Measurements from ENCODE around the gene KIF16B. TPM values are rescaled to one million over a fixed set of nuclear protein-coding genes. Genes with fewer than 3 reads are reported as not detected.
A peak's percentile ranks its signal among the peaks of the same experiment; 100 is the strongest.

Gene KIF16B
- 11.0 and 13.4 TPM in 2 replicates for total RNA-seq

- peak within 1 kb of the TSS; percentile 80 for H3K4me3 ChIP-seq (ENCODE audit: low read depth, low read length)
- TF ChIP-seq, protein P1, sequence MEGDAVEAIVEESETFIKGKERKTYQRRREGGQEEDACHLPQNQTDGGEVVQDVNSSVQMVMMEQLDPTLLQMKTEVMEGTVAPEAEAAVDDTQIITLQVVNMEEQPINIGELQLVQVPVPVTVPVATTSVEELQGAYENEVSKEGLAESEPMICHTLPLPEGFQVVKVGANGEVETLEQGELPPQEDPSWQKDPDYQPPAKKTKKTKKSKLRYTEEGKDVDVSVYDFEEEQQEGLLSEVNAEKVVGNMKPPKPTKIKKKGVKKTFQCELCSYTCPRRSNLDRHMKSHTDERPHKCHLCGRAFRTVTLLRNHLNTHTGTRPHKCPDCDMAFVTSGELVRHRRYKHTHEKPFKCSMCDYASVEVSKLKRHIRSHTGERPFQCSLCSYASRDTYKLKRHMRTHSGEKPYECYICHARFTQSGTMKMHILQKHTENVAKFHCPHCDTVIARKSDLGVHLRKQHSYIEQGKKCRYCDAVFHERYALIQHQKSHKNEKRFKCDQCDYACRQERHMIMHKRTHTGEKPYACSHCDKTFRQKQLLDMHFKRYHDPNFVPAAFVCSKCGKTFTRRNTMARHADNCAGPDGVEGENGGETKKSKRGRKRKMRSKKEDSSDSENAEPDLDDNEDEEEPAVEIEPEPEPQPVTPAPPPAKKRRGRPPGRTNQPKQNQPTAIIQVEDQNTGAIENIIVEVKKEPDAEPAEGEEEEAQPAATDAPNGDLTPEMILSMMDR (IDR thresholded peaks at IDR 0.05; ENCODE audit: insufficient read depth, low read depth, low read length), result no peak
- peak; percentile 87 for DNase-seq (ENCODE audit: low read depth)
Measured at GRCh38 chr20:16573001-16573965, at the start of gene KIF16B. TSS of gene KIF16B (minus strand) at chr20:16573448. CDS start at chr20:16573275, 173 bp downstream.

DNA sequence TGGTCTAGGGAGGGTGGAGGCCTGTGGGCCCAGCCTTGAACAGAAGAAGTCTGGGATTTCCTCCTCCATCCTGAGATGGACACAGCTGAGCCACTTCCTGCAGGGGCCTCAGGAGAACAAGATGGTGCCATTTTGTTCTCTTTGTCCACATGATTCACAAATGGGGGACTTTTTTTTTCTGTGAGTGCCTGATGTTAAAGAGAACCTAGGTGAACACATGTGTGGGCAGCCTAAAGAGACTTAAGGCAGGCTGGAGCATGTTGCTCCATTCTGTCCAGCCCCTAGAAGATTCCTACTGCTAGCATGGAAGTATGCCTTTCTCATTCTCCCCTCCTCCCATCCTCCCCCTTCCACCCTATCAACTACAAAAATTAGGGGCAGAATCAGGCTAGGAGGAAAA lies 49.3 kb upstream of the KIF16B start:
- DNase-seq (ENCODE audit: low read depth), result no peak
- no peak overlapping the region for H3K4me3 ChIP-seq (ENCODE audit: low read depth, low read length)
- TF ChIP-seq, protein P1 (IDR thresholded peaks at IDR 0.05; ENCODE audit: insufficient read depth, low read depth, low read length), result no peak

DNA sequence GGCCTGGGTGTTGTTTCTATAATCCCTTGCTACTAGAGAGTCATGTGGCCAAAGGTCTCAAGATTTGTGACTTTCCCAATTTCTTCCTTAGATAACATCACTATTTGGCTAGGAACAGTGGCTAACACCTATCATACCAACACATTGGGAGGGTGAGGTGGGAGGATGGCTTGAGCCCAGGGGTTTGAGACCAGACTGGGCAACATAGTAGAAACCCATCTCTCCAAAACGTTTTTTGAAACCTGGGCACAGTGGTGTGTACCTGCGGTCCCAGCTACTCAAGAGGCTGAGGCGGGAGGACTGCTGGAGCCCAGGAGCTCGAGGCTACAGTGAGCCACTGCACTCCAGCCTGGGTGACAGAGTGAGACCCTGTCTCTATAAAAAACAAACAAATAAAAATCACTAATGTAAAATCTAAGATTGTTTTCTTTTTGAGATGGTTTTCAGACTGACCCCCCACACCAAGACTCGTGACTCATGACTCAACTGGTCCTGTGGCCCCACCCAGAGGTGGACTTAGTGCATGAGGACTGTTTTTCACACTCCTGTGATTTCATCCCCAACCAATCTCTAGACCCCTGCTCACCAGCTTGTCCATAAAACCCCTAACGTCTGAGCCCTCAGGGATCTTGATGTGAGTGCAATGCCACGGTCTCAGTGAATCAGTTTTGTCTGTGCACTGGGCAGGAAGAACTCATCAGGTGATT lies 48.3 kb upstream of the KIF16B start:
- no peak for DNase-seq (ENCODE audit: low read depth)
- TF ChIP-seq, protein P1 (IDR thresholded peaks at IDR 0.05; ENCODE audit: insufficient read depth, low read depth, low read length), result no peak
- no peak overlapping the region for H3K4me3 ChIP-seq (ENCODE audit: low read depth, low read length)

- DNase-seq (ENCODE audit: low read depth), result no peak
- TF ChIP-seq, protein P1 (IDR thresholded peaks at IDR 0.05; ENCODE audit: insufficient read depth, low read depth, low read length), result no peak
- H3K4me3 ChIP-seq (ENCODE audit: low read depth, low read length), result no peak overlapping the region
Measured at GRCh38 chr20:16620961-16621360, 47.7 kb upstream of the KIF16B start.

DNA sequence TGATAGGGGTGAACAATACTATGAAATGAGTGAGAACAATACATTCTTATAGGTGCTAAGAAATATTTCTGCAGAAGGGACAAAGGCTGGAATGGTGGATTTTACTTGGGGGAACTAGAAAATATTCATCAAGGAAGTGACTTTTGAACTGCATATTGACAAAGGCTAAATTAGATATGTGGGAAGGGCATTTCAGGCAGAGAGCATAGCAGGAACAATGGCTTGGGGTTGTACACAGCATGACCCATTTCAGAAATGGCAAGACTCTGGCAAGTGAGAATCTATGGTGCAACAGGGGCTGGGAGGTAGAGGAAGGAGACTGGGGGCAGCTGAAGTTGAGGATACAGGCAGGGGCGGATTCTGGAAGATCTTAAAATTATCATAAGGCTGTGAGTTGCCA lies 46.7 kb upstream of the KIF16B start:
- DNase-seq (ENCODE audit: low read depth), result no peak
- TF ChIP-seq, protein P1 (IDR thresholded peaks at IDR 0.05; ENCODE audit: insufficient read depth, low read depth, low read length), result no peak
- H3K4me3 ChIP-seq (ENCODE audit: low read depth, low read length), result no peak overlapping the region

- no peak overlapping the region for H3K4me3 ChIP-seq (ENCODE audit: low read depth, low read length)
- TF ChIP-seq, protein P1 (IDR thresholded peaks at IDR 0.05; ENCODE audit: insufficient read depth, low read depth, low read length), result no peak
- no peak for DNase-seq (ENCODE audit: low read depth)
Measured at GRCh38 chr20:16617056-16617455, 43.8 kb upstream of the KIF16B start.
